Esophagus mucosa (tissue), 1 donor: Measurements from ENCODE around the gene AGBL5. TPM values are rescaled to one million over a fixed set of nuclear protein-coding genes. Genes with fewer than 3 reads are reported as not detected.
"Not testable (repeated sequence)": the region's sequence is repeated elsewhere in the genome, so short reads cannot be mapped to it uniquely, and the experiment has no call there.

ENCODE experiments used
- ATAC-seq: fragments of 200-7000 bp; cut with Tn5 transposase; one replicate; pipeline ENCODE4 v1.9.1; 2020
- total RNA-seq: library from RNA; stranded (reverse); gene quantifications from one replicate; pipeline ENCODE4 v1.2.4, GENCODE V29; 2023
- donor health status: DM: yes; HTN: yes; CAD: no.

The AGBL5 gene
- total RNA-seq, 1 donor from 2014 or later, result 14.1 TPM

- ATAC-seq, result no peak
These were observed 3.3 kb downstream of the AGBL5 start for GRCh38 chr2:27054721-27055120.

GRCh38 chr2:27057184-27057583 is 5.7 kb downstream of the AGBL5 start:
- ATAC-seq, result no peak

GRCh38 chr2:27058210-27058609 is 6.7 kb downstream of the AGBL5 start:
- no peak for ATAC-seq

GRCh38 chr2:27059141-27059820 is 7.8 kb downstream of the AGBL5 start:
- no peak for ATAC-seq

- peak; percentile 16 for ATAC-seq
These were observed 8.9 kb downstream of the AGBL5 start for GRCh38 chr2:27060323-27060722.

GRCh38 chr2:27065128-27065527 is 13.7 kb downstream of the AGBL5 start:
- no peak for ATAC-seq

GRCh38 chr2:27067385-27067784 is 15.9 kb downstream of the AGBL5 start:
- no peak for ATAC-seq

- no peak for ATAC-seq
These were observed 18.0 kb downstream of the AGBL5 start for GRCh38 chr2:27069436-27069835.

GRCh38 chr2:27069961-27070618 is 18.6 kb downstream of the AGBL5 start:
- no peak for ATAC-seq

- ATAC-seq, result peak; percentile 12
These were observed 19.3 kb downstream of the AGBL5 start for GRCh38 chr2:27070653-27071276.

- ATAC-seq, result peak; percentile 97
These were observed 20.0 kb downstream of the AGBL5 start, which contains the start of gene OST4 for GRCh38 chr2:27071277-27071989. Gene OST4 (minus strand): TSS chr2:27071654.

GRCh38 chr2:27071990-27072830 is 20.7 kb downstream of the AGBL5 start:
- no peak for ATAC-seq

GRCh38 chr2:27072920-27073319 is 21.5 kb downstream of the AGBL5 start:
- ATAC-seq, result no peak

GRCh38 chr2:27073782-27074181 is 22.3 kb downstream of the AGBL5 start:
- no peak for ATAC-seq

GRCh38 chr2:27074738-27075565 is 23.5 kb downstream of the AGBL5 start:
- no peak for ATAC-seq

GRCh38 chr2:27075566-27075871 is 24.1 kb downstream of the AGBL5 start:
- ATAC-seq, result not testable (repeated sequence)

GRCh38 chr2:27076323-27076722 is 24.9 kb downstream of the AGBL5 start:
- no peak for ATAC-seq

GRCh38 chr2:27077231-27077630 is 25.8 kb downstream of the AGBL5 start:
- no peak for ATAC-seq

- ATAC-seq, result no peak
These were observed 27.1 kb downstream of the AGBL5 start, which contains the start of gene EMILIN1 for GRCh38 chr2:27078267-27079194. Gene EMILIN1 (plus strand): TSS chr2:27078615. CDS start chr2:27079066, 451 bp downstream.
